HCT116 (cell line): ENCODE results near the gene SERPINA3. TPM values are rescaled to one million over a fixed set of nuclear protein-coding genes. Genes with fewer than 3 reads are reported as not detected.

Experiments used
- ATAC-seq: fragments of 200-7000 bp; cut with Tn5 transposase; 2 replicates; pipeline ENCODE4 v1.9.1; 2020; ENCODE audit warnings: mild to moderate bottlenecking, moderate library complexity
- BruUV-seq: library from RNA; stranded (reverse); fragments of 400-500 nt; replicated peaks from 2 replicates; lab custom pipeline; 2021; lab: Mats Ljungman, UMichigan
- CTCF ChIA-PET: fragments of 300-600 bp; sonication (Branson Sonifier 250); formaldehyde crosslinking; loops from one replicate; lab custom pipeline; 2021; ENCODE audit warnings: antibody characterized with exemption; lab: Charles Lee
- POLR2A ChIA-PET: fragments of 300-600, 350-600 bp; sonication (Branson Sonifier 250); formaldehyde crosslinking; loops from one replicate; lab custom pipeline; 2021; ENCODE audit warnings: antibody characterized with exemption; lab: Charles Lee
- RAD21 ChIA-PET, 2 experiments: fragments of 300-600 bp; sonication (Branson Sonifier 250); formaldehyde crosslinking; loops; one replicate each; lab custom pipeline; 2023; ENCODE audit warnings: low total read pairs in 2 of 2; ENCODE audit not compliant: uncharacterized antibody in 2 of 2, unreplicated experiment in 2 of 2, low non-redundant PET in 1 of 2; lab: Charles Lee
- DNase-seq: peaks from one replicate; pipeline ENCODE4 v3.0.0-alpha.2; 2010; ENCODE audit warnings: low read depth, low spot score
- H2AFZ ChIP-seq: fragments of 200-600 bp; shearing (Covaris generic), sonication (generic); 2 replicates; pipeline ENCODE4 v1.6.1; 2017; ENCODE audit warnings: low read depth, mixed run types, mixed read lengths, antibody characterized with exemption, low read length; ENCODE audit not compliant: poor library complexity, severe bottlenecking
- H3K27ac ChIP-seq: 2 replicates; pipeline ENCODE4 v1.5.1; 2012; ENCODE audit warnings: low read depth, low read length
- H3K27me3 ChIP-seq: fragments of 200-600 bp; sonication (generic); 2 replicates; pipeline ENCODE4 v1.6.1; 2016; ENCODE audit warnings: mixed run types, low read length, mixed read lengths; ENCODE audit not compliant: insufficient read depth
- H3K36me3 ChIP-seq, 2 experiments: fragments of 200-500 bp in 1 of 2; fragments of 200-600 bp in 1 of 2; sonication (Bioruptor generic) in 1 of 2; sonication (generic) in 1 of 2; 2 replicates each; pipeline versions ENCODE4 v1.5.1 to v1.6.1; 2014 to 2016; ENCODE audit warnings: low read length in 2 of 2, inconsistent platforms in 1 of 2, mixed read lengths in 1 of 2, mixed run types in 1 of 2; ENCODE audit not compliant: insufficient read depth in 2 of 2, control insufficient read depth in 1 of 2
- H3K4me1 ChIP-seq, 2 experiments: fragments of 200-600 bp in 1 of 2; sonication (generic) in 1 of 2; 2 replicates each; pipeline versions ENCODE4 v1.5.1 to v1.6.1; 2012 to 2017; ENCODE audit warnings: low read length in 2 of 2, inconsistent platforms in 1 of 2, mild to moderate bottlenecking in 1 of 2, mixed read lengths in 1 of 2, mixed run types in 1 of 2, moderate library complexity in 1 of 2; ENCODE audit not compliant: insufficient read depth in 2 of 2, control insufficient read depth in 1 of 2
- H3K4me2 ChIP-seq: fragments of 200-600 bp; sonication (generic); 2 replicates; pipeline ENCODE4 v1.6.1; 2017; ENCODE audit warnings: mixed run types, low read length, mixed read lengths
- H3K4me3 ChIP-seq, 2 experiments: fragments of 200-600 bp in 1 of 2; sonication (generic) in 1 of 2; replicated peaks in 1 of 2; 2 replicates each; pipeline ENCODE4 v1.5.1; 2011 to 2016; ENCODE audit warnings: low read length in 2 of 2, control low read depth in 1 of 2, low read depth in 1 of 2, mild to moderate bottlenecking in 1 of 2, mixed read lengths in 1 of 2, mixed run types in 1 of 2
- H3K79me2 ChIP-seq: fragments of 200-600 bp; sonication (generic); 2 replicates; pipeline ENCODE4 v1.6.1; 2017; ENCODE audit warnings: mild to moderate bottlenecking, mixed run types, low read length, moderate library complexity, mixed read lengths; ENCODE audit not compliant: insufficient read depth
- H3K9ac ChIP-seq: fragments of 200-600 bp; sonication (generic); 2 replicates; pipeline ENCODE4 v1.6.1; 2016; ENCODE audit warnings: low read length, mixed read lengths
- H3K9me2 ChIP-seq: fragments of 200-600 bp; sonication (generic), shearing (Covaris generic); 2 replicates; pipeline ENCODE4 v1.6.1; 2017; ENCODE audit warnings: mixed run types, mild to moderate bottlenecking, moderate library complexity; ENCODE audit not compliant: insufficient read depth
- H3K9me3 ChIP-seq, 2 experiments: fragments of 200-500 bp in 1 of 2; fragments of 200-600 bp in 1 of 2; sonication (Bioruptor generic) in 1 of 2; sonication (generic) in 1 of 2; 2 replicates each; pipeline ENCODE4 v1.6.1; 2014 to 2017; ENCODE audit warnings: low read length in 2 of 2, mixed read lengths in 2 of 2, inconsistent platforms in 1 of 2, low read depth in 1 of 2, mild to moderate bottlenecking in 1 of 2, mixed run types in 1 of 2, moderate library complexity in 1 of 2; ENCODE audit not compliant: control insufficient read depth in 1 of 2, insufficient read depth in 1 of 2
- H4K20me1 ChIP-seq: fragments of 200-600 bp; sonication (generic), shearing (Covaris generic); 2 replicates; pipeline ENCODE4 v1.6.1; 2017; ENCODE audit warnings: mixed run types, mild to moderate bottlenecking, moderate library complexity; ENCODE audit not compliant: insufficient read depth
- CEBPB ChIP-seq: IDR thresholded peaks from 2 replicates; pipeline ENCODE4 v1.6.1; 2012; ENCODE audit warnings: low read depth
- ELF1 ChIP-seq: IDR thresholded peaks from 2 replicates; pipeline ENCODE4 v1.6.1; 2012; ENCODE audit warnings: low read depth, borderline replicate concordance
- FOSL1 ChIP-seq: IDR thresholded peaks from 2 replicates; pipeline ENCODE4 v1.6.1; 2012; ENCODE audit warnings: low read depth
- MAX ChIP-seq: IDR thresholded peaks from 2 replicates; pipeline ENCODE4 v1.6.1; 2012
- REST ChIP-seq: IDR thresholded peaks from 2 replicates; pipeline ENCODE4 v1.6.1; 2012; ENCODE audit warnings: low read depth
- YY1 ChIP-seq: IDR thresholded peaks from 2 replicates; pipeline ENCODE4 v1.6.1; 2011; ENCODE audit warnings: low read length, low read depth, moderate library complexity, mild to moderate bottlenecking; ENCODE audit not compliant: insufficient replicate concordance; ENCODE audit errors: extremely low read depth
- ZBTB33 ChIP-seq: IDR thresholded peaks from 2 replicates; pipeline ENCODE4 v1.6.1; 2011; ENCODE audit warnings: mild to moderate bottlenecking, low read length, moderate library complexity; ENCODE audit not compliant: insufficient replicate concordance; ENCODE audit errors: extremely low read depth
- intact Hi-C: fragments of 100-400 bp; cut with micrococcal nuclease; formaldehyde crosslinking; loops from 2 replicates; pipeline ENCODE4 v1.10.0; 2022
- total RNA-seq: library from RNA; stranded (reverse); gene quantifications from one replicate; pipeline ENCODE4 v1.2.1, GENCODE V29; 2021; ENCODE audit not compliant: unreplicated experiment

SERPINA3 gene
- total RNA-seq, 1 experiment from 2014 or later = 4.3 TPM

- RAD21 ChIA-PET = no interaction called here
- H3K27ac ChIP-seq = no peak overlapping the region
- TF ChIP-seq ELF1 (no peak), REST (no peak), MAX (no peak), ZBTB33 (no peak), FOSL1 (no peak), CEBPB (no peak), YY1 (no peak)
- TF ChIP-seq, all 23 proteins: peak for 0
- BruUV-seq = no TSS peak
- Histone ChIP-seq H3K4me3 (no peak overlapping the region), H4K20me1 (no peaks in the 10 kb centered on the region), H3K9me3 (no peaks in the 10 kb centered on the region), H3K9me2 (no peaks in the 10 kb centered on the region), H3K79me2 (no peaks in the 10 kb centered on the region), H3K27me3 (peaks cover 8% of the 10 kb centered on the region; the same call in 1 of the 2 replicates), H3K4me1 (no peaks in the 10 kb centered on the region), H3K36me3 (no peaks in the 10 kb centered on the region), H3K4me2 (no peak overlapping the region), H3K9ac (no peak overlapping the region), H2AFZ (no peak overlapping the region)
- CTCF ChIA-PET = no interaction called here
- DNase-seq = no peak
- POLR2A ChIA-PET = no interaction called here
- intact Hi-C loops = no loop called here
- no peak for ATAC-seq
Measured at GRCh38 chr14:94663965-94664704, 51.9 kb downstream of the SERPINA3 start.
